LNCaP clone FGC (cell line): ENCODE results near the gene ASAP2.

Experiments
- DNase-seq: peaks from one replicate; pipeline ENCODE4 v3.0.0-alpha.2; 2011; ENCODE audit warnings: low read depth
- H3K4me3 ChIP-seq: 2 replicates; pipeline ENCODE4 v1.5.1; 2011; ENCODE audit warnings: mild to moderate bottlenecking, low read depth, low read length, control low read depth
- TF ChIP-seq, protein P1 (sequence below): IDR thresholded peaks from 2 replicates; pipeline ENCODE4 v1.5.1; 2012; ENCODE audit warnings: mild to moderate bottlenecking; ENCODE audit not compliant: control insufficient read depth, insufficient read depth; ENCODE audit errors: extremely low read depth

Gene ASAP2

DNA sequence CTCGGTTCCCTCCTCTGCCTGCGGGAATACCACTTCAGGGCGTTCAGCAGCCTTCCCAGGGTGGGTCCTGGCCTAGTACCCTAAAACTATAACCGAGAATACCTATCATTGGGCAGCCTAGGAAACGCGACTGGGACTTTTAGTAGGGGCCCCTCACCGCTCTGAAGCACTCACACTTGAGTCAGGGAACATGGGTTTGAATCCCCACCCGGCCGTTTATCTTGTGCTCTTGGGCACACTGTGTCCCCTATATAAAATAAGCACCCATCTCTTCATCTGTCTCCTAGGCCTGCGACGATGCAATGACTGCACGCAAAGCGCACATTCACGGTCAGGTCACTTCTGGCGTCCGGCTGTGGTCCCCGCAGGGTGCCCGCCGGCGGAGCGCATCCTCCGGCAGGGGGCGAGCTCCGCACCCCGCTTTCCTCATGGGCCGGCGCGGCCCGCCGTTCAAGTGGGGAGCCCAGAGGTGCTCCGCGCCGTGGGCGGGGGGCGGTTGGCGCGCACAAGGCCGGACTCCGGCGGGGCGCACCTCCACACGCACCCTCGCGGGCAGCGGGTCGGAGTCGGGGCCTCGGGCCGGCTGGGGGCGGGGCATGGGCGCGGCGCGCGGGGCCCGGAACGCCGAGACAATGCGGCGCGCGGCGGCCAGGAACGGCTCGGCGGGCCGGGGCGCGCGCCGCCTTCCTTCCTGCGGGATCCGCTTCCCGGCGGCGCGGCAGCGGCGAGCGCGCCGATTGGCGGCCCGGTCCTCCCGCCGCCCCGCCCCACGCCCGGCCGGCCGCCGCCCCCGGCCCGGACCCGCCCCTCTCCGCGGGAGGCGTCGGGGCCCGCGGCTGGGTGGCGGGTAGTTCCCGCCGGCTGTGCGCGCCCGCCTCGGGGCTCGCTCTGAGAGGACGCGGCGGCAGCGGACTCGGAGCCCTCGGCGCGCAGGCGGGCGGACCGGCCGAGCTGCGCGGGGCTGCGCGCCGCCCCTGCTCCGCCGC, at the start of gene ASAP2:
TSS of gene ASAP2 (plus strand) at position 850 of the 986 bp plus-strand sequence. CDS start 293 bp downstream, outside the sequence.
- peak within 1 kb of the TSS; percentile 74 for H3K4me3 ChIP-seq
- no peak for DNase-seq
- TF ChIP-seq, protein P1, sequence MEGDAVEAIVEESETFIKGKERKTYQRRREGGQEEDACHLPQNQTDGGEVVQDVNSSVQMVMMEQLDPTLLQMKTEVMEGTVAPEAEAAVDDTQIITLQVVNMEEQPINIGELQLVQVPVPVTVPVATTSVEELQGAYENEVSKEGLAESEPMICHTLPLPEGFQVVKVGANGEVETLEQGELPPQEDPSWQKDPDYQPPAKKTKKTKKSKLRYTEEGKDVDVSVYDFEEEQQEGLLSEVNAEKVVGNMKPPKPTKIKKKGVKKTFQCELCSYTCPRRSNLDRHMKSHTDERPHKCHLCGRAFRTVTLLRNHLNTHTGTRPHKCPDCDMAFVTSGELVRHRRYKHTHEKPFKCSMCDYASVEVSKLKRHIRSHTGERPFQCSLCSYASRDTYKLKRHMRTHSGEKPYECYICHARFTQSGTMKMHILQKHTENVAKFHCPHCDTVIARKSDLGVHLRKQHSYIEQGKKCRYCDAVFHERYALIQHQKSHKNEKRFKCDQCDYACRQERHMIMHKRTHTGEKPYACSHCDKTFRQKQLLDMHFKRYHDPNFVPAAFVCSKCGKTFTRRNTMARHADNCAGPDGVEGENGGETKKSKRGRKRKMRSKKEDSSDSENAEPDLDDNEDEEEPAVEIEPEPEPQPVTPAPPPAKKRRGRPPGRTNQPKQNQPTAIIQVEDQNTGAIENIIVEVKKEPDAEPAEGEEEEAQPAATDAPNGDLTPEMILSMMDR: peak; percentile 35

DNA sequence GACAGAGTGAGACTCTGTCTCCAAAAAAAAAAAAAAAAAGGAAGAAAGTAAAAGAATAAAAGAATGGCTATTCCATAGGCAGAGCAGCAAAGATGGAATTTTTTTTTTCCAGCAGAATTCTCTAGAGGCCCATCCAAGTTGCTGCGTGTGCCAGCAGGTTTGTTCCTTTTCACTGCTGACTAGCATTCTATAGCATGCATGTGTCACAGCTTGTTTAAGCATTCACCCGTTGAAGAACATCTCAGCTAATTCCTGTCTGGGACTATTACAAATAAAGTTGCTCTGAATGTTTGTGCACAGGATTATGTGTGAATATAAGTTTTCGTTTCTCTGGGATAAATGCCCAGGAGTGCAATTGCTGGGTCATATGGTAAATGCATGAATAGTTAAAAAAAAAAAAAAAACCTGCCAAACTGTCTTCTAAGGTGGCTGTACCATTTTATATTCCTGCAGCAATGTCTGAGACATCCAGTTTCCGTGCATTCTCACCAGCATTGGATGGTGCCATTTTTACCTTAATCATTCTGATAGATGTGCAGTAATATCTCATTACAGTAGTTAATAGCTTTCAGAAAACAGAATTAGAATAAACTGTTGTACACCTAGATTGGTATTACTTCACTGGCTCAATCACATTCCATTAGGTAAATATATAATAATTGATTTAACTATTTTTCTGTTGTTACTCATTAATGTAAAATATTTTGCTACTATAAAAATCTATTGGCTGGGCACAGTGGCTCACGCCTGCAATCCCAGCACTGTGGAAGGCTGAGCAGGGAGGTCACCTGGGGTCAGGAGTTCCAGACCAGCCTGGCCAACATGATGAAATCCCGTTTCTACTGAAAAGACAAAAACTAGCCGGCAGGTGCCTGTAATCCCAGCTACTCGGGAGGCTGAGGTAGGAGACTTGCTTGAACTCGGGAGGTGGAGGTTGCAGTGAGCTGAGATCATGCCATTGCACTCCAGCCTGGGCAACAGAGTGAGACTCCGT, 47.5 kb upstream of the ASAP2 start:
- H3K4me3 ChIP-seq: no peak overlapping the region
- DNase-seq: no peak
- TF ChIP-seq, protein P1: no peak

DNA sequence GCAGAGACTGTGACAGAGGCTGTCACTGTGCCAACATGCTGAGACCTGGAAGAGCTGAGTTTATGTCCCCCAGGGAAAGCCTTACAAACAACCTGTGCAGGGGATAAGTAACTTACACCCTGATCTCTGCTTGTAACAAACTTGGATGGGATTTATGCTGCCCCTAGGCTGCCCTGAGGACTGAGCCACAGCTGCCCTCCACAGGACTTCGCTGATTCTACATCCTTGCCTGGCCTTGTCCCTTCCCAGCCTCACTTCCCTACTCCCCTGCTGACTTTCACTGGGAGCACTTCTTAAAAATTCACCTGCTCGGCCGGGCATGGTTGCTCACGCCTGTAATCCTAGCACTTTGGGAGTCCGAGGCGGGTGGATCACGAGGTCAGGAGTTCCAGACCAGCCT, 45.9 kb upstream of the ASAP2 start:
- no peak overlapping the region for H3K4me3 ChIP-seq
- TF ChIP-seq, protein P1: 0 out of 2 replicates have a peak, but pooled peaks have one; percentile 2
- DNase-seq: no peak

- H3K4me3 ChIP-seq: no peak overlapping the region
- TF ChIP-seq, protein P1: no peak
- no peak for DNase-seq
These were observed 43.8 kb upstream of the ASAP2 start for GRCh38 chr2:9162841-9163240.

DNA sequence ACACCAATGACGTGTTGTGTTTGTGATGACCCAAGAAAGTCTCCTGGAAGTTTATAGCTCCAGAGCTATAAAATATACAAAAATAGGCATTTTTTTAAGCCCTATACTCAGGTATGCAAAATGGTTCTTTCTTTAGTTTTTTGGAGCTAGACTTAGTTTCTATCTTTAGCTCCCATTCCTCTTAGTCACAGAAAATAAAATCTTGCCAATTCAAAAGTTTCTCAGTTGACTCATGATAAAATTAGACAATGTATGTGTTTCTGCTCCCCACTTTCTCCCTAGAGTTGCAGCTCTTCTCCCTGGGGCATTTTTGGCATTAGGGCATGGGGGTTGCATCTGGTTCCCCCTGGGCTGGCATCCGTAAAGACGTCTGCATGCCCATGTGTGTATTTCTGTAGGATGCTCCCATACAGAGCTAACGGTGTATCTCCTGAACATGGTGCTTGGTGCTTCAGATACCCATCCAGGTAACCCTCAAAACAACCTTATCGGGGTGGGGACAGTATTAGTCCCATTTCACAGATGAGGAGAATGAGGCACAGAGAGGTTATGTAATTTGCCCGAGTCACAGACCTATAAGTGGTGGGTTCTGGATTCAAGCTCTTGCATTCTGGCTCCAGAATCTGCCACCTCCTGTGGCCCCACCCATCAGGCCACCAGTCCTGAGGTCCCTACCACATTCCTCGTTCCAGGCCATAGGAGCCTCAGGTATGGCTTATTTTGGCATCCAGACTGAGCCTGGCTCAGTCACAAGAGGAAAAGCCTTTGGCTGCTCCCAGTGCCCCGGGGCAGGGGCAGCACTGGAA, 43.1 kb upstream of the ASAP2 start:
- TF ChIP-seq, protein P1: no peak
- DNase-seq: no peak
- no peak overlapping the region for H3K4me3 ChIP-seq

- no peak overlapping the region for H3K4me3 ChIP-seq
- TF ChIP-seq, protein P1: no peak
- DNase-seq: no peak
These were observed 42.5 kb upstream of the ASAP2 start for GRCh38 chr2:9164112-9164608.
